Nephron (organoid): ENCODE measurements around the gene RPRD2.
A peak's percentile ranks its signal among the peaks of the same experiment; 100 is the strongest.

Source experiments
- H3K27ac Mint-ChIP-seq, 3 experiments: 2 replicates each; pipeline ENCODE4 v1.8.0; 2020; ENCODE audit warnings: mixed read lengths in 3 of 3, mild to moderate bottlenecking in 2 of 3, moderate library complexity in 1 of 3
- H3K27me3 Mint-ChIP-seq: 2 replicates; pipeline ENCODE4 v1.8.0; 2021; ENCODE audit warnings: low read depth, mild to moderate bottlenecking, moderate library complexity, mixed read lengths
- H3K36me3 Mint-ChIP-seq: 2 replicates; pipeline ENCODE4 v1.8.0; 2020; ENCODE audit warnings: low read depth, mixed read lengths
- H3K4me1 Mint-ChIP-seq: 2 replicates; pipeline ENCODE4 v1.8.0; 2020; ENCODE audit warnings: mixed read lengths
- H3K4me3 Mint-ChIP-seq, 3 experiments: 2 replicates each; pipeline ENCODE4 v1.8.0; 2020; ENCODE audit warnings: mild to moderate bottlenecking in 3 of 3, mixed read lengths in 3 of 3, moderate library complexity in 2 of 3
- H3K9me3 Mint-ChIP-seq: 2 replicates; pipeline ENCODE4 v1.8.0; 2020; ENCODE audit warnings: mixed read lengths
- CTCF ChIP-seq, 3 experiments: fragments of 200-600 bp; sonication (generic); IDR thresholded peaks; one replicate each; pipeline ENCODE4 v1.5.0; 2021; ENCODE audit warnings: antibody characterized with exemption in 3 of 3; ENCODE audit not compliant: unreplicated experiment in 3 of 3

The RPRD2 gene

DNA sequence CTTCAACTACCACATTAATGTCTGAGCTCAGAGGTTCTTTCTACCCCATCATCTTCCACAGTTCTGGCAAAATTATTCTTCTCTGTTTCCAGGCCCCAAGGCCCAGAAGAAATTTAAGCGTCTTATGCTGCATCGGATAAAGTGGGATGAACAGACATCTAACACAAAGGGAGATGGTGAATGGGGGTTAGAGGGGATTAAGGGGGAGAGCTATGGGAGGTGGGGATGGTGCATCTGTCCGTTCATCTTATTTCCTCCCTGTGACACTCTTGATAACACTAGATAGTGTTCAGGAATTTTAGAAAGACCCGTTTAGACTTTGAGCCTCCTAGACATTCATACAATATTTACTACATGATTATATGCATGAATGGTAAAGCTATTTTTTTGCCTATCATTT lies 17.6 kb upstream of the RPRD2 start:
- H3K4me1 Mint-ChIP-seq, result no peaks in the 10 kb centered on the region
- no peaks in the 10 kb centered on the region for H3K27me3 Mint-ChIP-seq
- no peaks in the 10 kb centered on the region for H3K9me3 Mint-ChIP-seq
- peaks cover 67% of the 10 kb centered on the region for H3K36me3 Mint-ChIP-seq
- TF ChIP-seq CTCF (IDR thresholded peaks at IDR 0.05; ENCODE audit: unreplicated experiment in 3 of 3), result no peak
- no peak overlapping the region for H3K4me3 Mint-ChIP-seq
- no peak overlapping the region for H3K27ac Mint-ChIP-seq

DNA sequence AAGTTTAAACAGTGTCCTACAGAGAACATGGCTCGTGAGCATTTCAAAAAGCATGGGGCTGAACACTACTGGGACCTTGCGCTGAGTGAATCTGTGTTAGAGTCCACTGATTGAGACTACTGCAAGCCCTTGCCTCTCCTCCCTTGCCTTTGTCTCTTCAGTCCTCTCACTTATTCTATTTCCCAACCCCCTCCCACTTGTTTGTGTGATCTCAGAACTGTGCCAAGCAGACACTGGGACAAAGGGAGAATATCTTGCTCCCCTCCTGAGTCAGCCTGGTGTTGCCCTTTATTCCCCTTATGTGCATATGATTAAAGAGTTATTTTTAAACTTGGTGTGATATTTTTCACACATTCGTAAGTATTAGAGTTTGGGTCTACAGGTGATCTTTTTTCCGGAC lies 11.1 kb upstream of the RPRD2 start:
- H3K9me3 Mint-ChIP-seq, result no peaks in the 10 kb centered on the region
- no peak overlapping the region for H3K27ac Mint-ChIP-seq
- peaks cover 57% of the 10 kb centered on the region for H3K36me3 Mint-ChIP-seq

GRCh38 chr1:150362721-150363425 lies 1.1 kb upstream of the RPRD2 start:
- H3K36me3 Mint-ChIP-seq, result peaks cover 3% of the 10 kb centered on the region
- no peaks in the 10 kb centered on the region for H3K9me3 Mint-ChIP-seq
- no peaks in the 10 kb centered on the region for H3K27me3 Mint-ChIP-seq
- peaks cover 18% of the 10 kb centered on the region for H3K4me1 Mint-ChIP-seq
- H3K4me3 Mint-ChIP-seq, result peak overlapping the region; percentile 87 to 99 (median 97)
- peak overlapping the region; percentile 98 to 100 (median 99) for H3K27ac Mint-ChIP-seq
- TF ChIP-seq CTCF (IDR thresholded peaks at IDR 0.05; ENCODE audit: unreplicated experiment in 3 of 3), result no peak

More for the DNA sequence above, 11.1 kb upstream of the RPRD2 start:
- no peaks in the 10 kb centered on the region for H3K4me1 Mint-ChIP-seq
- no peak overlapping the region for H3K4me3 Mint-ChIP-seq
- H3K27me3 Mint-ChIP-seq, result no peaks in the 10 kb centered on the region
- TF ChIP-seq CTCF (IDR thresholded peaks at IDR 0.05; ENCODE audit: unreplicated experiment in 3 of 3), result no peak

- TF ChIP-seq CTCF (IDR thresholded peaks at IDR 0.05; ENCODE audit: unreplicated experiment in 3 of 3), result no peak
- Mint-ChIP-seq H3K27ac (peak overlapping the region; percentile 98 to 100 (median 99)), H3K27me3 (no peaks in the 10 kb centered on the region), H3K4me1 (peaks cover 18% of the 10 kb centered on the region), H3K36me3 (no peaks in the 10 kb centered on the region), H3K4me3 (peak overlapping the region; percentile 87 to 99 (median 97)), H3K9me3 (no peaks in the 10 kb centered on the region)
Observed at GRCh38 chr1:150364231-150365003, 470 bp downstream of the RPRD2 start.

- H3K9me3 Mint-ChIP-seq, result no peaks in the 10 kb centered on the region
- peak overlapping the region; percentile 98 to 100 (median 99) for H3K27ac Mint-ChIP-seq
- peaks cover 22% of the 10 kb centered on the region for H3K4me1 Mint-ChIP-seq
- no peak for TF ChIP-seq CTCF (IDR thresholded peaks at IDR 0.05; ENCODE audit: unreplicated experiment in 3 of 3)
- H3K36me3 Mint-ChIP-seq, result peaks cover 3% of the 10 kb centered on the region
- H3K4me3 Mint-ChIP-seq, result peak overlapping the region; percentile 87 to 99 (median 97)
- H3K27me3 Mint-ChIP-seq, result no peaks in the 10 kb centered on the region
Observed at GRCh38 chr1:150365941-150366340, 2.0 kb downstream of the RPRD2 start.
